HG03571 (cell line): Measurements from ENCODE around the gene IGF1R.

Experiments used
- ATAC-seq: cut with Tn5 transposase; IDR thresholded peaks from one replicate; pipeline ENCODE4 v1.9.1; 2021; ENCODE audit not compliant: unreplicated experiment

Gene IGF1R

GRCh38 chr15:98903377-98904018, 255.2 kb downstream of the IGF1R start:
- no peak for ATAC-seq

- no peak for ATAC-seq
Observed at GRCh38 chr15:98904544-98904943, 256.2 kb downstream of the IGF1R start.

- no peak for ATAC-seq
Observed at GRCh38 chr15:98905963-98906711, 257.8 kb downstream of the IGF1R start.

GRCh38 chr15:98906712-98907083, 258.4 kb downstream of the IGF1R start:
- ATAC-seq = no peak

GRCh38 chr15:98907927-98908471, 259.7 kb downstream of the IGF1R start:
- ATAC-seq = no peak

- ATAC-seq = no peak
Observed at GRCh38 chr15:98909968-98910885, 261.9 kb downstream of the IGF1R start.

GRCh38 chr15:98914626-98915025, 266.3 kb downstream of the IGF1R start:
- no peak for ATAC-seq

GRCh38 chr15:98916826-98917225, 268.5 kb downstream of the IGF1R start:
- no peak for ATAC-seq

- ATAC-seq = no peak
Observed at GRCh38 chr15:98917417-98917816, 269.1 kb downstream of the IGF1R start.

GRCh38 chr15:98920091-98920880, 271.9 kb downstream of the IGF1R start:
- ATAC-seq = no peak

GRCh38 chr15:98923171-98923570, 274.8 kb downstream of the IGF1R start:
- ATAC-seq = no peak

GRCh38 chr15:98923579-98923978, 275.2 kb downstream of the IGF1R start:
- no peak for ATAC-seq

GRCh38 chr15:98924401-98925049, 276.2 kb downstream of the IGF1R start:
- ATAC-seq = no peak

- ATAC-seq = no peak
Observed at GRCh38 chr15:98926236-98926635, 277.9 kb downstream of the IGF1R start.

- no peak for ATAC-seq
Observed at GRCh38 chr15:98927022-98927421, 278.7 kb downstream of the IGF1R start.

GRCh38 chr15:98927996-98928395, 279.7 kb downstream of the IGF1R start:
- ATAC-seq = no peak

- ATAC-seq = no peak
Observed at GRCh38 chr15:98930576-98930975, 282.2 kb downstream of the IGF1R start.

- ATAC-seq = no peak
Observed at GRCh38 chr15:98931004-98931403, 282.7 kb downstream of the IGF1R start.

- ATAC-seq = no peak
Observed at GRCh38 chr15:98933406-98933805, 285.1 kb downstream of the IGF1R start.

GRCh38 chr15:98935736-98936135, 287.4 kb downstream of the IGF1R start:
- no peak for ATAC-seq
